Right ventricle myocardium inferior (tissue), 1 donor: ENCODE measurements around the gene CFAP210. TPM values are rescaled to one million over a fixed set of nuclear protein-coding genes. Genes with fewer than 3 reads are reported as not detected.
"Not testable (repeated sequence)": the region's sequence is repeated elsewhere in the genome, so short reads cannot be mapped to it uniquely, and the experiment has no call there.

ENCODE experiments used
- ATAC-seq: fragments of 200-7000 bp; cut with Tn5 transposase; one replicate; pipeline ENCODE4 v1.9.1; 2020; ENCODE audit warnings: mild to moderate bottlenecking, moderate library complexity
- DNase-seq: peaks from one replicate; pipeline ENCODE4 v3.0.0; 2021; ENCODE audit errors: missing footprints
- intact Hi-C: fragments of 100-400 bp; cut with DNase I; formaldehyde crosslinking; loops from one replicate; pipeline ENCODE4 v1.11.0; 2022
- total RNA-seq: library from RNA; stranded (reverse); fragmentation: NEBNext Ultra II Directional; extraction: Animal tissue kit (Norgen Biotek cat#: 25700); gene quantifications from one replicate; pipeline ENCODE4 v1.2.1, GENCODE V29; 2021
- donor health status: DM: no; HTN: yes; CAD: no; lungs with severe emphysema.

Gene CFAP210
- total RNA-seq, 1 donor from 2014 or later, result 0.11 TPM

DNA sequence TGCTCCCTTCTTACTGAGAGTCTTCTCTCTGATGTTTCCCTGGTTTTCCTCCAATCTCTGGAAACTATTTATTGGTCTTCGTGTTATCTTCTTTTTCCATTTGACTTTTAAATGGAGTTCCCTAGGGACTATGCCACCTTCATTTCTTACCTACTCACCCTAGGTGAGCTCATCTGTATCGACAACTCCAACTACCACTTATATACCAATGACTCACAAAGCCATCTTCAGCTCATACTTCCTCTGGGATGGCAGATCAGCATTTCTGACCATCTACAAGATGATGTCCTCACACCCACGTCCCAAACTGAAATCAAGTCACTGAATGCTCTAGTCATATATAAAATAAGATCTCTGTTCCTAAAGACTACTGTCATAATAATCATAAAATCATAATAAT is 40.6 kb downstream of the CFAP210 start:
- intact Hi-C loops, result no loop called here
- no peak for ATAC-seq
- no peak for DNase-seq

DNA sequence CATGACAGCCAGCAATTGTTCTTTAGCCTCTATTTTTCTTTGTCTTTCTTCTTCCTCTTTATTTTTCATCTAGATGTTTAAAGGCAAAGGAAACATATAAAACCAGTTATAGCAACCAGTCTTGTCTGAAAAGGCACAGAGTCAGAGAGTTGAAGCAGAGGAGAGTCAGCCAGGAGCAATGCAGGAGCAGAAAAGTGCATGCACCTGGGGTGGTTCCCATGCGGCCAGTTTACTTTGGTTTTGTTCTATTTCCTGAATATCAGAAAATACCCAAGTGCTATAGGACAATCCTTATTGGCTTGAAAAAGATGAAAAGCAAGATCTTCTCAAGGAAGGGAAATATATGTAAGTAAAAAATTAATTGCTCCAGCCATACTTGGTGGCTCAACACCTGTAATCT is 44.9 kb downstream of the CFAP210 start:
- DNase-seq (no peak), ATAC-seq (no peak)
- intact Hi-C loops, result no loop called here

DNA sequence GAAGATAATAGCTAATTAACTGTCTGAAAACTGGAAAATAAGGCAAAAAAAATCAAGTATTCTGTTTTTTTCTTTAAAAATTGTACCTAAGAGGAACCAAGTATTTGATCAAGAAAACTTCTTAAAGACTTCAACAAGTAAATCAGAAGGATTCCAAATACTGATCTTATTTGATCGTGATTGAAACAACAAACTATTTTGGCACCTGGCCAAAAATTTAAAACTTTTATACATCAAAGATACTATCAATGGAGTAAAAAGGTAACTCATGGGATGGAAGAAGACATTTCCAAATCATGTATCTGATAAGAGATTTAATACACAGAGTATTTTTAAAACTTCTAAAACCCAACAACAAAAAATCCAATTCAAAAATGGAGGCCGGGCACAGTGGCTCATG is 46.7 kb downstream of the CFAP210 start:
- intact Hi-C loops, result no loop called here

DNA sequence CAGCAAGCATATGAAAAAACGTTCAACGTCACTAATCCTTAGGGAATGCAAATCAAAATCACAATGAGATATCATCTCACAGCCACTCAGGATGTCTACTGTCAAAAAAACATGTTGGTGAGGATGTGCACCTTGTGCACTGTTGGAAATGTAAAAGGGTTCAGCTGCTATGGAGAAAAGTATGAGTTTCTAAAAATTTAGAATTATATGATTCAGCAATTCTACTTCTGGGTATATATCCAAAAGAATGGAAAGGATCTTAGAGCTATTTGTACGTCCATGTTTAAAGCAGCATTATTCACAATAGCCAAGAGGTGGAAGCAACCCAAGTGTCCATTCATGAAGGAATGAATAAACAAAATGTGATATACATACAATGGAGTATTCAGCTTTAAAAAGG is 50.0 kb downstream of the CFAP210 start:
- DNase-seq (no peak), ATAC-seq (no peak)
- intact Hi-C loops, result no loop called here

More for the DNA sequence above, 46.7 kb downstream of the CFAP210 start:
- DNase-seq (no peak), ATAC-seq (no peak)

DNA sequence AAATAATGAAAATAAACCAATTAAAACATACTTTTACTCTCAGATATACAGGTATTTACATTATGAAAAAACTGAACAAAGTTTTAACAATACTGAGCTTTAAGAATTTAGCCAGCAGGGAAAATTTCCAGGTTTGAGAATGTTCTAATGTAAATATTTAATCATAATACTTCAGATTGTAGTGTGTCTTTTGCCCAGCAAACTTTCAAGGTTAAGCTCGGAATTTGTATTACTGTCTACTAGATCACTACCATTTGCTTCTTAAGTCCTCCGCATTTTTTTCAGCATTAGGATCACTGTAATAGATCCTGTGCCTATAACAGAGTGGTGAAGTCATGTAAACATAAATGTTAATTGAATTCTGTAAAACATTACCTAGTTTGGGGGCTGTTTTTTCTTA is 52.7 kb downstream of the CFAP210 start:
- no peak for DNase-seq
- intact Hi-C loops, result no loop called here
- no peak for ATAC-seq

DNA sequence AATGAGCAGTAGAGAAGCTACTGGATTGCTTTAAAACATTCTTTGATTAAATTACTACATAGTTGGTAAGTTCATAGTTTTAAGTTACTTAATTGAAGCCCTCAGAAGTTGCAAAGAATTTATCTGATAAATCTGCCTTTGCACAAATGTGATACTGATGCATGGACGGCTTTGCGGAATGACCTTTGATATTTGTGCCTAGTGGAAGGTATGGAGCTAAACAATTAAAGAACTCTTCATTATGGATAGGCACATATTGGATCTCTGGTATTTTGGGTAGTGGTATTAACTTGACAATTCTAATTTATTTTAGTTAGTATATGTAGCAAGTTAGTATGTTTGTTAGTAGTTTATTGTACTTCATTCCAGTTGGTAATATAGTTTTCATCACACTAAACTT is 54.1 kb downstream of the CFAP210 start:
- DNase-seq, result no peak
- intact Hi-C loops, result no loop called here
- ATAC-seq, result no peak

DNA sequence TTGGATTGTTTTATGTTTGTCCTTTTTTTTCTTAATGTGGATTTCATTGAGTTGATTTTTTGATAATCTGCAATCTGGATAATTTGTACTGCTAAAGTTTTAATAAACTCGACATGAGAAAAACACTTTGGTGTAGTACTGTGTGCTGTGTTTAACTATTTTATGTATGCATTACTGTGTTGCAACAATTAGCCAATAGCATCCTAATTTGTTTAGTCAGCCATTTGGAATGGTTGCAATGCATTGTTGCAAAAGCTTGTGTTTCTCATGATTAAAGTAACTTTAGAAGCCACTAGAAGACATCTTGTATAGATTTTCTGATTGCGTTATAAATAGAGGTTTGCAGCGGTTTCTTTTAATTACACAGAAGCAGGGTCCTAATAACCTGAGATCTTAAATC is 56.6 kb downstream of the CFAP210 start:
- intact Hi-C loops, result no loop called here
- DNase-seq (no peak), ATAC-seq (no peak)

DNA sequence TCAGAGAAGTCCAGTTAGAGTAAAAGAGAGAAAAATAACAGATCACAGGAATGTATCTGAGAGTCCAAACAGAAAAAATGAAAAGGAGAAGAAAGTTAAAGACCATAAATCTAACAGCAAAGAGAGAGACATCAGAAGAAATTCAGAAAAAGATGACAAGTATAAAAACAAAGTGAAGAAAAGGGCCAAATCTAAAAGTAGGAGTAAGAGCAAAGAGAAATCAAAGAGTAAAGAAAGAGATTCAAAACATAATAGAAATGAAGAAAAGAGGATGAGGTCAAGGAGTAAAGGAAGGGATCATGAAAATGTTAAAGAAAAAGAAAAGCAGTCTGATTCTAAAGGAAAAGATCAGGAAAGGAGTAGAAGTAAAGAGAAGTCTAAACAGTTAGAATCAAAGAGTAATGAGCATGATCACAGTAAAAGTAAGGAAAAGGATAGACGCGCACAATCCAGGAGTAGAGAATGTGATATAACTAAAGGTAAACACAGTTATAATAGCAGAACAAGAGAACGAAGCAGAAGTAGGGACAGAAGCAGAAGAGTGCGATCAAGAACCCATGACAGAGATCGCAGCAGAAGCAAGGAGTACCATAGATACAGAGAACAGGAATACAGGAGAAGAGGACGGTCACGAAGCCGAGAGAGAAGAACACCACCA is 57.6 kb downstream of the CFAP210 start:
- DNase-seq (no peak), ATAC-seq (no peak)
- intact Hi-C loops, result no loop called here

DNA sequence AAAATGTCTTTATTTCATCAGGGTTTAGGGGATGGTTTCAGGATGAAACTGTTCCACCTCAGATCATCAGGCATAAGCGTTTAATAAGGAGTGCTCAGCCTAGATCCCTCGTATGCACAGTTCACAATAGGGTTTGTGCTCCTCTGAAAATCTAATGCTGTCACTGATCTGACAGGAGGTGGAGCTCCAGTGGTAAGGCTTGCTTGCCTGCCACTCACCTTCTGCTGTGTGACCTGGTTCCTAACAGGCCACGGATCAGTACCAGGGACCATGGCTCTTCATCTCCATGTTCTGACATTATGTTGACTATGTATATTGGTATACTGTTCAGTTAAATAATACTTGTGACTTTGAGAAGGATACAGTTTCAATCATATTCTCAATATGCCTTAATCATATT is 68.4 kb downstream of the CFAP210 start:
- ATAC-seq (no peak), DNase-seq (no peak)
- intact Hi-C loops, result no loop called here

DNA sequence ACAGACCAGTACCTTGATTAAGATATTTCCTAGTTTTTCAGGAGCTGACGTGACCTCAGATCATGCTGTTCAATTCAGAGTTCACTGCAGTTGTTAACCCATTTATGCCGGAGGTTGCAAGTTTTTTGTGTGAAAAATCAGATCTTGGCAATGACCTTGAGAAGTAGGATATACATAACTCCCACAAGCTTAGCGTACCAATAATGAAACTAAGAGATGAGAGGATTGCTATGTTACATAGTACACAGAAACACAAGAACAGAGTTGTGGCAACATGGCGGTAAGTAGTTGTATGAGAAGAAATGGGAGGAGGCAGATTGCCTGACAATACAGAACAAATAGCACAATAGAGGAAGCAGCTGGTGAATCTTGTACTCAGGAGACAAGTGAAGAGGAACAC is 71.0 kb downstream of the CFAP210 start:
- DNase-seq (no peak), ATAC-seq (no peak)
- intact Hi-C loops, result no loop called here

DNA sequence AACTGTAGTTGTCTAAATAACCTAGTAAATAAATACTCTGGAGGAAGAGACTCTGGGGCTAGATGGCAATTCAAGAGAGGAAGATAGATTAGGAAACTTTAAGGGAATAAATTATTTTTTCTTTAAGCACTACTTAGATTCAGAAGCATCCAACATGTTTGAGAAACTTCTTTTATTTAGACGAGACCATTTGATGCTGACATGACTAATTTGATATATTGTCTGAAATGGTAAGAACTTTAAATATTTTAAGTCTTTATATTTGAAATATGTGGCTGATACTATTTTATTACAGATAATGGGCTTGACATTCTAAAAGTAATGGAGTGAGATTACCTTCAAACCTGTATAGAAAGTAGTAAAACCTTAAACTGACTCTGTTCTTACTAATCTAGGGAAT is 73.7 kb downstream of the CFAP210 start:
- DNase-seq, result no peak
- no peak for ATAC-seq
- intact Hi-C loops, result no loop called here

DNA sequence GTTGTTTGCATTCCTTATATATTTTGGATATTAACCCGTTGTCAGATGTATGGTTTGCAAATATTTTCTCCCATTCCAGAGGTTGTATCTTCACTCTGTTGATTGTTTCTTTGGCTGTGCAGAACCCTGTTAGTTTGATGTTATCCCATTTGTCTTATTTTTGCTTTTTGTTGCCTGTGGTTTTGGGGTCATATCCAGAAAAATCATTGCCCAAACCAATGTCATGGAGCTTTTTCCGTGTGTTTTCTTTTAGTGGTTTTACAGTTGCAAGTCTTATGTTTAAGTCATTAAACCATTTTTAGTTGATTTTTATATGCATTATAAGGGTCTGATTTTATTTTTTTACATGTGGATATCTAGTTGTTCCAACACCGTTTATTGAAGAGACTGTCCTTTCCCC is 74.3 kb downstream of the CFAP210 start:
- DNase-seq (no peak), ATAC-seq (no peak)
- intact Hi-C loops, result no loop called here

DNA sequence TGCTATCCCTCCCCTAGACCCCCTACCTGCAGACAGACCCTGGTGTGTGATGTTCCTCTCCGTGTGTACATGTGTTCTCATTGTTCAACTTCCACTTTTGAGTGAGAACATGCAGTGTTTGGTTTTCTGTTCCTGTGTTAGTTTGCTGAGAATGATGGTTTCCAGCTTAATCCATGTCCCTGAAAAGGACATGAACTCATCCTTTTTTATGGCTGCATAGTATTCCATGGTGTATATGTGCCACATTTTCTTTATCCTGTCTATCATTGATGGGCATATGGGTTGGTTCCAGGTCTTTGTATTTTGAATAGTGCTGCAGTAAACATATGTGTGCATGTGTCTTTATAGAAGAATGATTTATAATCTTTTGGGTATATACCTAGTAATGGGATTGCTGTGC is 78.2 kb downstream of the CFAP210 start:
- intact Hi-C loops, ATAC-seq, DNase-seq: not testable (repeated sequence)

DNA sequence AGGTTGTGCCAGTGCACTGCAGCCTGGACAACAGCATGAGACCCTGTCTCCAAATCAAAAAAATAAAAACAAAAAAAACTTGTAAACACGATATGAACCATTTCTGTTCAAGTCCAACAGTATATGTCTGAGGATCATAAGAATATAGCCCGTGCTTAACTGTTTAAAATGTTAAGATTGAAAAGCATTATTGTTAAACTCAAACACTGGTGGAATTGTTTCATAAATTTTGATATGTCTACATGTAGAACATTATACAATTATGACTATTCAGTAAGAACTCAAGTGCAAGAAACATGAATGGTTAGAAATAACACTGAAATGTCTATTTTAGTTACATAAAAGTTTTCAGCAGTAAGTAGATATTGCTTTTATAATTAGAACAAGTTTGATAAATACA is 80.3 kb downstream of the CFAP210 start:
- intact Hi-C loops, result no loop called here
- DNase-seq (no peak), ATAC-seq (no peak)

DNA sequence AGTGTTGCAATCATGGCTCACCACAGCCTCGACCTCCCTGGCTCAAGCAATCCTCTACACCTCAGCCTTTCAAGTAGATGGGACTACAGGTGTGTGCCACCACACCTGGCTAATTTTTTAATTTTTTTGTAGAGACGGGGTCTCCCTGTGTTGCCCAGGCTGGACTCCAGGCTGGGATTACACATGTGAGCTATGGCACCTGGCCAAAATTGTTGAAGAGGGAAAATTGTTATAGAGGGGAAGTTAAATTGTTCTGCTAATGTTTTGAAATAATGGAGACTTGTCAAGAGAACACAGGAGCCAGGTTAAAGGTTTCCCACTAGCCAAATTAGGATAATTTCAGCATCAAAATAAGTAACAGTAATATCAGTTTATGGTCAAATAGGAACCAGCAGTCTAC is 84.9 kb downstream of the CFAP210 start:
- DNase-seq (no peak), ATAC-seq (no peak)
- intact Hi-C loops, result no loop called here

DNA sequence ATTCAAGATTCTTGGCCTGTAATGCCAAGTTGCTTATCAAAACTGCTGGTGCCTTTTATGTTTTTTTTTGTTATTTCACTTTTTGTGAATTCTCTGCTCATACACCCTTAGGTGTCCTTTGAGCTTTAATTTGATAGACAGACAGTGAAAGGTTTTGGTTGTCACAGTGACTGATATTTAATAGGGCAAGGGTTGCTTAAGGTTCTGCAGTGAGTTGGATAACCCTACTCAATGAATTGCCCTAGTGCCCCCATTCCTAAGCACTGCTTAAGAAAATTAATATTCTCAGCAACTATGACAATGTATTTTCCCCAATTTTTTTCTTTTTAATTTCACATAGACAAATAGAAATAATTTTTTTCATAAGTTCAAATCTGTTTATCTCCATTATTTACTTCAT is 94.6 kb downstream of the CFAP210 start:
- ATAC-seq (no peak), DNase-seq (no peak)
- intact Hi-C loops, result no loop called here

DNA sequence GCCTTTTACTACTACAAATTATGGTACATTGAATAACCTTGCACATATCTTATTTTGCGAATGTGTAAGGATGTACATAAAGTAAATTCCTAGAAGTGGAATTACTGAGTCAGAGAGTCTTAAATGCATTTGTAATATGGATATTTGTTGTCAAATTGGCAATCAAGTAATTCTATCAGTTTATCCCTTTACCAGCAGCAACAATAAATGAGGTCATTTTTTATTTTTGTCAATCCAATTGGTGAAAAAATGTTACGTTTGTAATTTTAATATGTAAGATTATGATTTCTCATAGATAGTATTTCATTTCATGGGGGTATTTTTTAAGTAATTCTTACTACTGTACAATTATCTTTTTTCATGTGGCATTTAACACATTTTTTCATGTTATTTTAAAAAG is 95.2 kb downstream of the CFAP210 start:
- DNase-seq (no peak), ATAC-seq (no peak)
- intact Hi-C loops, result no loop called here

DNA sequence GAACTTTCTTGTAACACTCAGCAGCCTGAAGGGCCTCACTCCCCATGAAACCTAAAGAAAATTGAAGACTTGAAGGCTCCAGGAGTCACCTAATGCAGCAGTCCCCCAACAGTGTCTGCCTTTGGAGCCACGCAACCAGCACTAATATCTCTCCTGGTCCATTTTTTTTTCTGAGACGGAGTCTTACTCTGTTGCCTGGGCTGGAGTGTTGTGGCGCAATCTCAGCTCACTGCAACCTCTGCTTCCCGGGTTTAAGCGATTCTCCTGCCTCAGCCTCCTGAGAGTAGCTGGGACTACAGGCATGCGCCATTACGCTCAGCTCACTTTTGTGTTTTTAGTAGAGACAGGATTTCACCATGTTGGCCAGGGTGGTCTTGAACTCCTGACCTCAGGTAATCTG is 97.7 kb downstream of the CFAP210 start:
- intact Hi-C loops, ATAC-seq, DNase-seq: not testable (repeated sequence)
